ENCODE data around the gene CIBAR2. TPM values are rescaled to one million over a fixed set of nuclear protein-coding genes. Genes with fewer than 3 reads are reported as not detected.

Gene CIBAR2
- total and polyA plus RNA-seq, 9 donors: 0.18 to 13.0 (median 1.4) TPM; not detected in 3

Other genes starting within 250 kb of the CIBAR2 start
- 10 to 100 TPM; 28.3 to 39.6 (median 32.7) TPM for gene ZDHHC7, start 100.9 kb downstream of the CIBAR2 start, total RNA-seq
- gene ZDHHC7, start 100.9 kb downstream of the CIBAR2 start, polyA plus RNA-seq: 10 to 100 TPM; 23.9 to 54.5 TPM
- 10 to 100 TPM in 1 of 7 donors, 1 to 10 TPM in 6; 3.4 to 12.8 (median 7.5) TPM for gene KIAA0513, start 84.7 kb downstream of the CIBAR2 start, total RNA-seq
- gene KIAA0513, start 84.7 kb downstream of the CIBAR2 start, polyA plus RNA-seq: 1 to 10 TPM; 2.8 to 3.9 TPM

All from ovary (tissue), 9 donors.